ENCODE data around the gene ALG1. TPM values are rescaled to one million over a fixed set of nuclear protein-coding genes. Genes with fewer than 3 reads are reported as not detected.

Gene ALG1
- total and polyA plus RNA-seq, 2 of the 13 experiments (the other 11 are each of a cell fraction or from before 2014, with no cell fraction given), result 43.3 to 75.6 TPM

DNA sequence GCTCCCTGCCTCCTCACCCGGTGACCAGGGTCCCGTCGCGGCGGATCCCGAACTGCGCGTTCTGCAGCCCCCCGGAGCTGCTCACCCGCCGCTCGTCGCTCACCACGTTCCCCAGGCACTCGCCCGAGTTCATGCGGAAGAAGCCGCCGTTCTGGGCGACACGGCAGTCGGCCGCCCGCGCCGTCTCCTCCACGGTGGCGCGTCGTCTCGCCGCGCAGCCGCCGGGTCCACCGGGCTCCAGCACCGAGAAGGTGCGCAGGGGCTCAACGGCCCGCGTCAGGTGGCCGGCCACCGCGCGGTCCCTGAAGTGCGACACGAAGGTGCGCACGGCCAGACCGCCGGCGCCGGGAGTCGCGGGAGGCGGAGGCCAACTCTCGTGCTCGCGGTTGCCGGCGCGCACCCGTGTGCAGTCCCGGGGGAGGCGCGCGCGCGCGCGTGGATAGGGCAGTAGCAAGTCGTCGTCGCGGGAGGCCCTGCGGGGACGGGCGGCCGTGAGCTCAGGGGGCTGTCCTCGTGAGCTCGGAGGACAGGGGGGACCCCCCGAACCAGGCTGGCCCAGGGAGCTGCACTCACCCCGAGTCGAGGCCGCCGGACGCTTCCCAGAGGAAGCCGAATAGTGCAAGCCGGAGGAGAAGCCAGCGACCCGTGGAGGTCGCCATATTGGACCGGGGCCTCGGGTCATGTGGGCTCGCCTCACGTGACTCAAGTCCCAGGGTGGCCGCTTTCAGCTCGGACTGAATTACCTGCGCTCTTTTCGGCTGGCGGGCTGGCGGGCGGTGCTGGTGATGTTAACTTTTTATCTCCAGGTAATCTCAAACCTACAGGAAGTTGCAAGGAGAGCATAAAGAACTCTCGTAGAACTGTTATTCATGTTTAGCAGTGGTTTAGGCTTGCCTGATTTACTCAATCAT, 38.1 kb upstream of the ALG1 start, which contains the start of gene NAGPA (continued):
- TF ChIP-seq, protein P1, sequence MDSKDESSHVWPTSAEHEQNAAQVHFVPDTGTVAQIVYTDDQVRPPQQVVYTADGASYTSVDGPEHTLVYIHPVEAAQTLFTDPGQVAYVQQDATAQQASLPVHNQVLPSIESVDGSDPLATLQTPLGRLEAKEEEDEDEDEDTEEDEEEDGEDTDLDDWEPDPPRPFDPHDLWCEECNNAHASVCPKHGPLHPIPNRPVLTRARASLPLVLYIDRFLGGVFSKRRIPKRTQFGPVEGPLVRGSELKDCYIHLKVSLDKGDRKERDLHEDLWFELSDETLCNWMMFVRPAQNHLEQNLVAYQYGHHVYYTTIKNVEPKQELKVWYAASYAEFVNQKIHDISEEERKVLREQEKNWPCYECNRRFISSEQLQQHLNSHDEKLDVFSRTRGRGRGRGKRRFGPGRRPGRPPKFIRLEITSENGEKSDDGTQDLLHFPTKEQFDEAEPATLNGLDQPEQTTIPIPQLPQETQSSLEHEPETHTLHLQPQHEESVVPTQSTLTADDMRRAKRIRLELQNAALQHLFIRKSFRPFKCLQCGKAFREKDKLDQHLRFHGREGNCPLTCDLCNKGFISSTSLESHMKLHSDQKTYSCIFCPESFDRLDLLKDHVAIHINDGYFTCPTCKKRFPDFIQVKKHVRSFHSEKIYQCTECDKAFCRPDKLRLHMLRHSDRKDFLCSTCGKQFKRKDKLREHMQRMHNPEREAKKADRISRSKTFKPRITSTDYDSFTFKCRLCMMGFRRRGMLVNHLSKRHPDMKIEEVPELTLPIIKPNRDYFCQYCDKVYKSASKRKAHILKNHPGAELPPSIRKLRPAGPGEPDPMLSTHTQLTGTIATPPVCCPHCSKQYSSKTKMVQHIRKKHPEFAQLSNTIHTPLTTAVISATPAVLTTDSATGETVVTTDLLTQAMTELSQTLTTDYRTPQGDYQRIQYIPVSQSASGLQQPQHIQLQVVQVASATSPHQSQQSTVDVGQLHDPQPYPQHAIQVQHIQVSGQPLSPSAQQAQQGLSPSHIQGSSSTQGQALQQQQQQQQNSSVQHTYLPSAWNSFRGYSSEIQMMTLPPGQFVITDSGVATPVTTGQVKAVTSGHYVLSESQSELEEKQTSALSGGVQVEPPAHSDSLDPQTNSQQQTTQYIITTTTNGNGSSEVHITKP (CRISPR knock-in tag; IDR thresholded peaks at IDR 0.05; ENCODE audit: low read depth), result 0 out of 2 replicates have a peak, but pooled peaks have one; percentile 59
- TF ChIP-seq ZNF761 (CRISPR knock-in tag; conservative IDR thresholded peaks at IDR 0.05), result peak; percentile 68; the same call in 1 of the 2 replicates
- TF ChIP-seq, protein P2, sequence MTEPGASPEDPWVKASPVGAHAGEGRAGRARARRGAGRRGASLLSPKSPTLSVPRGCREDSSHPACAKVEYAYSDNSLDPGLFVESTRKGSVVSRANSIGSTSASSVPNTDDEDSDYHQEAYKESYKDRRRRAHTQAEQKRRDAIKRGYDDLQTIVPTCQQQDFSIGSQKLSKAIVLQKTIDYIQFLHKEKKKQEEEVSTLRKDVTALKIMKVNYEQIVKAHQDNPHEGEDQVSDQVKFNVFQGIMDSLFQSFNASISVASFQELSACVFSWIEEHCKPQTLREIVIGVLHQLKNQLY (CRISPR knock-in tag; IDR thresholded peaks at IDR 0.05), result peak; percentile 55; the same call in 1 of the 2 replicates
- 0 out of 2 replicates have a peak, but pooled peaks have one; percentile 87 for TF ChIP-seq TP53 (CRISPR knock-in tag; conservative IDR thresholded peaks at IDR 0.05)
- 0 out of 2 replicates have a peak, but pooled peaks have one; percentile 40 for TF ChIP-seq SP2 (CRISPR knock-in tag; IDR thresholded peaks at IDR 0.05)
- TF ChIP-seq, protein P3, sequence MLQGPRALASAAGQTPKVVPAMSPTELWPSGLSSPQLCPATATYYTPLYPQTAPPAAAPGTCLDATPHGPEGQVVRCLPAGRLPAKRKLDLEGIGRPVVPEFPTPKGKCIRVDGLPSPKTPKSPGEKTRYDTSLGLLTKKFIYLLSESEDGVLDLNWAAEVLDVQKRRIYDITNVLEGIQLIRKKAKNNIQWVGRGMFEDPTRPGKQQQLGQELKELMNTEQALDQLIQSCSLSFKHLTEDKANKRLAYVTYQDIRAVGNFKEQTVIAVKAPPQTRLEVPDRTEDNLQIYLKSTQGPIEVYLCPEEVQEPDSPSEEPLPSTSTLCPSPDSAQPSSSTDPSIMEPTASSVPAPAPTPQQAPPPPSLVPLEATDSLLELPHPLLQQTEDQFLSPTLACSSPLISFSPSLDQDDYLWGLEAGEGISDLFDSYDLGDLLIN (CRISPR knock-in tag; IDR thresholded peaks at IDR 0.05; ENCODE audit: borderline replicate concordance), result peak; percentile 78; the same call in 1 of the 2 replicates
- TF ChIP-seq, protein P4, sequence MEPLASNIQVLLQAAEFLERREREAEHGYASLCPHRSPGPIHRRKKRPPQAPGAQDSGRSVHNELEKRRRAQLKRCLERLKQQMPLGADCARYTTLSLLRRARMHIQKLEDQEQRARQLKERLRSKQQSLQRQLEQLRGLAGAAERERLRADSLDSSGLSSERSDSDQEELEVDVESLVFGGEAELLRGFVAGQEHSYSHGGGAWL (CRISPR knock-in tag; IDR thresholded peaks at IDR 0.05), result peak; percentile 98
- no peak for TF ChIP-seq PRPF4 (IDR thresholded peaks at IDR 0.05; ENCODE audit: low read depth, low read length, poor library complexity, severe bottlenecking)
- peak; percentile 97 for TF ChIP-seq CBX1 (IDR thresholded peaks at IDR 0.05; ENCODE audit: low read depth)
- TF ChIP-seq, protein P5, sequence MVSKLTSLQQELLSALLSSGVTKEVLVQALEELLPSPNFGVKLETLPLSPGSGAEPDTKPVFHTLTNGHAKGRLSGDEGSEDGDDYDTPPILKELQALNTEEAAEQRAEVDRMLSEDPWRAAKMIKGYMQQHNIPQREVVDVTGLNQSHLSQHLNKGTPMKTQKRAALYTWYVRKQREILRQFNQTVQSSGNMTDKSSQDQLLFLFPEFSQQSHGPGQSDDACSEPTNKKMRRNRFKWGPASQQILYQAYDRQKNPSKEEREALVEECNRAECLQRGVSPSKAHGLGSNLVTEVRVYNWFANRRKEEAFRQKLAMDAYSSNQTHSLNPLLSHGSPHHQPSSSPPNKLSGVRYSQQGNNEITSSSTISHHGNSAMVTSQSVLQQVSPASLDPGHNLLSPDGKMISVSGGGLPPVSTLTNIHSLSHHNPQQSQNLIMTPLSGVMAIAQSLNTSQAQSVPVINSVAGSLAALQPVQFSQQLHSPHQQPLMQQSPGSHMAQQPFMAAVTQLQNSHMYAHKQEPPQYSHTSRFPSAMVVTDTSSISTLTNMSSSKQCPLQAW (CRISPR knock-in tag; IDR thresholded peaks at IDR 0.05), result peak; percentile 76
- peak; percentile 84 for TF ChIP-seq ZNF839 (CRISPR knock-in tag; IDR thresholded peaks at IDR 0.05; ENCODE audit: borderline replicate concordance)
- TF ChIP-seq DDIT3 (CRISPR knock-in tag; IDR thresholded peaks at IDR 0.05), result 0 out of 2 replicates have a peak, but pooled peaks have one; percentile 40
- TF ChIP-seq ERF (CRISPR knock-in tag; IDR thresholded peaks at IDR 0.05), result peak; percentile 93
- peak; percentile 100 for TF ChIP-seq SIN3B (IDR thresholded peaks at IDR 0.05; ENCODE audit: low read length)
- TF ChIP-seq RAD21 (CRISPR knock-in tag; IDR thresholded peaks at IDR 0.05), result peak; percentile 51
- TF ChIP-seq, protein P6, sequence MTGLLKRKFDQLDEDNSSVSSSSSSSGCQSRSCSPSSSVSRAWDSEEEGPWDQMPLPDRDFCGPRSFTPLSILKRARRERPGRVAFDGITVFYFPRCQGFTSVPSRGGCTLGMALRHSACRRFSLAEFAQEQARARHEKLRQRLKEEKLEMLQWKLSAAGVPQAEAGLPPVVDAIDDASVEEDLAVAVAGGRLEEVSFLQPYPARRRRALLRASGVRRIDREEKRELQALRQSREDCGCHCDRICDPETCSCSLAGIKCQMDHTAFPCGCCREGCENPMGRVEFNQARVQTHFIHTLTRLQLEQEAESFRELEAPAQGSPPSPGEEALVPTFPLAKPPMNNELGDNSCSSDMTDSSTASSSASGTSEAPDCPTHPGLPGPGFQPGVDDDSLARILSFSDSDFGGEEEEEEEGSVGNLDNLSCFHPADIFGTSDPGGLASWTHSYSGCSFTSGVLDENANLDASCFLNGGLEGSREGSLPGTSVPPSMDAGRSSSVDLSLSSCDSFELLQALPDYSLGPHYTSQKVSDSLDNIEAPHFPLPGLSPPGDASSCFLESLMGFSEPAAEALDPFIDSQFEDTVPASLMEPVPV (CRISPR knock-in tag; IDR thresholded peaks at IDR 0.05), result no peak; the same call in 1 of the 2 replicates
- TF ChIP-seq ZNF75D (CRISPR knock-in tag; IDR thresholded peaks at IDR 0.05; ENCODE audit: borderline replicate concordance), result peak; percentile 77; the same call in 1 of the 2 replicates
- TF ChIP-seq ZNF468 (CRISPR knock-in tag; IDR thresholded peaks at IDR 0.05), result no peak
